Measurements from ENCODE around the gene ANP32E. TPM values are rescaled to one million over a fixed set of nuclear protein-coding genes. Genes with fewer than 3 reads are reported as not detected.
A peak's percentile ranks its signal among the peaks of the same experiment; 100 is the strongest.

ANP32E gene
- total RNA-seq, 1 donor, result 13.8 TPM

DNA sequence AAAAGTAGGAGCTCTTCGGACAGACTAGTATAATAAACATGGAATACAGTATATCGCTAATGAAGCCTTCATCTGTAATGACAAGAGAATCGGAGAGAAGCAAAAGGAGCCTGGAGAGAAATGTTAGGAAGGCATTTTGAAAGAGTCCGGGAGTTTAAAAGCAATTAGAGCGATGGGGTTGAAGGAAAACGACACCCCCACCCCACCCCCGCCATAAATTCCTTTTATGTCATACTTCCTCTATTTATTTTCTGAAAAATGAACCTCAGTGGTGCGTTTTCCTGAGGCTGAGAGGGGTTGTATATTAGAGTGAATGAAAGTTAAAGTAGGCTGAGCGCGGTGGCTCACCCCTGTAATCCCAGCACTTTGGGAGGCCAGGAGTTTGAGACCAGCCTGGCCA, 33.5 kb upstream of the ANP32E start:
- Histone ChIP-seq H3K36me3 (ENCODE audit: insufficient read depth, low read length) (peaks cover 22% of the 10 kb centered on the region), H3K27ac (ENCODE audit: low read depth, low read length) (peak overlapping the region; percentile 86), H3K79me2 (ENCODE audit: insufficient read depth, low read length) (peaks cover 37% of the 10 kb centered on the region), H3K4me3 (ENCODE audit: insufficient read depth, low read length) (peak overlapping the region; percentile 97), H3K9me3 (ENCODE audit: low read depth, low read length) (no peaks in the 10 kb centered on the region), H3K4me2 (ENCODE audit: insufficient read depth, low read length) (peak overlapping the region; percentile 86), H2AFZ (ENCODE audit: low read length) (peak overlapping the region; percentile 93), H4K20me1 (ENCODE audit: insufficient read depth, low read length) (no peaks in the 10 kb centered on the region), H3K27me3 (ENCODE audit: insufficient read depth, low read length) (no peaks in the 10 kb centered on the region), H3K4me1 (ENCODE audit: insufficient read depth, low read length) (peaks cover 39% of the 10 kb centered on the region)
- no peak for DNase-seq (ENCODE audit: insufficient read length, low spot score, missing footprints)
- TF ChIP-seq CTCF (IDR thresholded peaks at IDR 0.05; ENCODE audit: extremely low read depth, low read depth, low read length), result no peak

GRCh38 chr1:150268705-150269403, 32.9 kb upstream of the ANP32E start, which contains the start of gene APH1A:
APH1A (minus strand) TSS chr1:150269016; CDS start chr1:150268810, 206 bp downstream.
- peak within 1 kb of the TSS; percentile 86 for H3K4me2 ChIP-seq (ENCODE audit: insufficient read depth, low read length)
- peak within 1 kb of the TSS; percentile 86 for H3K27ac ChIP-seq (ENCODE audit: low read depth, low read length)
- peak within 1 kb of the TSS; percentile 97 for H3K4me3 ChIP-seq (ENCODE audit: insufficient read depth, low read length)
- no peaks in the 10 kb centered on the region for H3K9me3 ChIP-seq (ENCODE audit: low read depth, low read length)
- H3K36me3 ChIP-seq (ENCODE audit: insufficient read depth, low read length), result peaks cover 22% of the 10 kb centered on the region
- peak within 1 kb of the TSS; percentile 93 for H2AFZ ChIP-seq (ENCODE audit: low read length)
- H4K20me1 ChIP-seq (ENCODE audit: insufficient read depth, low read length), result no peaks in the 10 kb centered on the region
- peaks cover 34% of the 10 kb centered on the region for H3K79me2 ChIP-seq (ENCODE audit: insufficient read depth, low read length)
- H3K27me3 ChIP-seq (ENCODE audit: insufficient read depth, low read length), result no peaks in the 10 kb centered on the region
- no peak for TF ChIP-seq CTCF (IDR thresholded peaks at IDR 0.05; ENCODE audit: extremely low read depth, low read depth, low read length)
- H3K4me1 ChIP-seq (ENCODE audit: insufficient read depth, low read length), result peaks cover 37% of the 10 kb centered on the region
- DNase-seq (ENCODE audit: insufficient read length, low spot score, missing footprints), result peak; percentile 99

DNA sequence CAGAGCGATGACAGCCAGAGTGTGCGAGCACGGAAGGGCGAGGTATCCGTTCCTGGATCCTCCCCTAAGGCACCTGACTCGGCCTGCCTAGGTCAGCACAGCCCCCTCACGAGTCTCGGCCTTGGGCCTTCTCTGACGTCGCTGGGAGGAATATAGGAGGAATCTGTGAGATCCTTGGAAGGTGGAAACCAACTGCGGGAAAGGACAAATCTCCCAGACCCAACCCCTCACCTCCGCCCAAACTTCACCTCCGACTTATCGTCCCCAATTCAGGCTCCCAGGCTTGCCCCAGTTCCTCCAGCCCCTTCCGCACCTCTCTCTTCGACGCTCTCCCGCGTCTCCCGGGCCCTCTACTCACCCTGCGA, 32.4 kb upstream of the ANP32E start:
- peak overlapping the region; percentile 97 for H3K4me3 ChIP-seq (ENCODE audit: insufficient read depth, low read length)
- peak overlapping the region; percentile 93 for H2AFZ ChIP-seq (ENCODE audit: low read length)
- H3K27me3 ChIP-seq (ENCODE audit: insufficient read depth, low read length), result no peaks in the 10 kb centered on the region
- peak; percentile 80 for DNase-seq (ENCODE audit: insufficient read length, low spot score, missing footprints)
- H3K79me2 ChIP-seq (ENCODE audit: insufficient read depth, low read length), result peaks cover 31% of the 10 kb centered on the region
- peaks cover 22% of the 10 kb centered on the region for H3K36me3 ChIP-seq (ENCODE audit: insufficient read depth, low read length)
- no peak for TF ChIP-seq CTCF (IDR thresholded peaks at IDR 0.05; ENCODE audit: extremely low read depth, low read depth, low read length)
- H3K9me3 ChIP-seq (ENCODE audit: low read depth, low read length), result no peaks in the 10 kb centered on the region
- peak overlapping the region; percentile 86 for H3K27ac ChIP-seq (ENCODE audit: low read depth, low read length)
- peak overlapping the region; percentile 86 for H3K4me2 ChIP-seq (ENCODE audit: insufficient read depth, low read length)
- no peaks in the 10 kb centered on the region for H4K20me1 ChIP-seq (ENCODE audit: insufficient read depth, low read length)
- peaks cover 31% of the 10 kb centered on the region for H3K4me1 ChIP-seq (ENCODE audit: insufficient read depth, low read length)

DNA sequence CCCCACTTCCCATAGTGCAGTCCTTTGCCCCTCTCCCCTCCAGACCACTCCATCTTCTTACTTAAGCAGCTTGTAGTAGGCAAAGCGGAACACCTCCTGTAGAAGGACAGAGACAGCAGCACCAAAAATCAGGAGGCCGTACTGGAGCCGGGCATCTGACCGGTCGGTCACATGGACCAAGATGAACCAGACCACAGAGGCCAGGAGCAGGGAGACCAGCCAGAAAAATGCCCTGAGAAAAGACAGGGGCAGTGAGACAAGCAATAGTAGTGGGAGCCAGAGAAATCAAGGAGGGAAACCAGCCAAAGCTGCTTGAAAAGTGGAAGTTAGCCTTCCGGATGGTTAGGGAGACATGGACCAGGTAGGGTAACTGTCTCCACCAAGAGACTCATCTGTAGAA, 32.0 kb upstream of the ANP32E start:
- H3K4me3 ChIP-seq (ENCODE audit: insufficient read depth, low read length), result peak overlapping the region; percentile 97
- H3K4me1 ChIP-seq (ENCODE audit: insufficient read depth, low read length), result peaks cover 27% of the 10 kb centered on the region
- H3K27ac ChIP-seq (ENCODE audit: low read depth, low read length), result peak overlapping the region; percentile 86
- H3K4me2 ChIP-seq (ENCODE audit: insufficient read depth, low read length), result peak overlapping the region; percentile 86
- DNase-seq (ENCODE audit: insufficient read length, low spot score, missing footprints), result peak; percentile 81
- peaks cover 22% of the 10 kb centered on the region for H3K36me3 ChIP-seq (ENCODE audit: insufficient read depth, low read length)
- H4K20me1 ChIP-seq (ENCODE audit: insufficient read depth, low read length), result no peaks in the 10 kb centered on the region
- no peaks in the 10 kb centered on the region for H3K27me3 ChIP-seq (ENCODE audit: insufficient read depth, low read length)
- peak overlapping the region; percentile 93 for H2AFZ ChIP-seq (ENCODE audit: low read length)
- H3K79me2 ChIP-seq (ENCODE audit: insufficient read depth, low read length), result peaks cover 31% of the 10 kb centered on the region
- no peaks in the 10 kb centered on the region for H3K9me3 ChIP-seq (ENCODE audit: low read depth, low read length)
- TF ChIP-seq CTCF (IDR thresholded peaks at IDR 0.05; ENCODE audit: extremely low read depth, low read depth, low read length), result no peak

All from osteoblast (primary cell).